ENCODE data around the gene COL25A1.

GRCh38 chr4:108940149-108940548 lies 362.3 kb downstream of the COL25A1 start:
- TF ChIP-seq, protein P1, sequence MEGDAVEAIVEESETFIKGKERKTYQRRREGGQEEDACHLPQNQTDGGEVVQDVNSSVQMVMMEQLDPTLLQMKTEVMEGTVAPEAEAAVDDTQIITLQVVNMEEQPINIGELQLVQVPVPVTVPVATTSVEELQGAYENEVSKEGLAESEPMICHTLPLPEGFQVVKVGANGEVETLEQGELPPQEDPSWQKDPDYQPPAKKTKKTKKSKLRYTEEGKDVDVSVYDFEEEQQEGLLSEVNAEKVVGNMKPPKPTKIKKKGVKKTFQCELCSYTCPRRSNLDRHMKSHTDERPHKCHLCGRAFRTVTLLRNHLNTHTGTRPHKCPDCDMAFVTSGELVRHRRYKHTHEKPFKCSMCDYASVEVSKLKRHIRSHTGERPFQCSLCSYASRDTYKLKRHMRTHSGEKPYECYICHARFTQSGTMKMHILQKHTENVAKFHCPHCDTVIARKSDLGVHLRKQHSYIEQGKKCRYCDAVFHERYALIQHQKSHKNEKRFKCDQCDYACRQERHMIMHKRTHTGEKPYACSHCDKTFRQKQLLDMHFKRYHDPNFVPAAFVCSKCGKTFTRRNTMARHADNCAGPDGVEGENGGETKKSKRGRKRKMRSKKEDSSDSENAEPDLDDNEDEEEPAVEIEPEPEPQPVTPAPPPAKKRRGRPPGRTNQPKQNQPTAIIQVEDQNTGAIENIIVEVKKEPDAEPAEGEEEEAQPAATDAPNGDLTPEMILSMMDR (IDR thresholded peaks at IDR 0.05; ENCODE audit: low read depth, low read length, missing input control), result no peak
- no peak for TF ChIP-seq RXRA (IDR thresholded peaks at IDR 0.05)
- no peak for TF ChIP-seq RAD21 (IDR thresholded peaks at IDR 0.05)
- TF ChIP-seq YY1 (IDR thresholded peaks at IDR 0.05), result no peak
- TF ChIP-seq, protein P2, sequence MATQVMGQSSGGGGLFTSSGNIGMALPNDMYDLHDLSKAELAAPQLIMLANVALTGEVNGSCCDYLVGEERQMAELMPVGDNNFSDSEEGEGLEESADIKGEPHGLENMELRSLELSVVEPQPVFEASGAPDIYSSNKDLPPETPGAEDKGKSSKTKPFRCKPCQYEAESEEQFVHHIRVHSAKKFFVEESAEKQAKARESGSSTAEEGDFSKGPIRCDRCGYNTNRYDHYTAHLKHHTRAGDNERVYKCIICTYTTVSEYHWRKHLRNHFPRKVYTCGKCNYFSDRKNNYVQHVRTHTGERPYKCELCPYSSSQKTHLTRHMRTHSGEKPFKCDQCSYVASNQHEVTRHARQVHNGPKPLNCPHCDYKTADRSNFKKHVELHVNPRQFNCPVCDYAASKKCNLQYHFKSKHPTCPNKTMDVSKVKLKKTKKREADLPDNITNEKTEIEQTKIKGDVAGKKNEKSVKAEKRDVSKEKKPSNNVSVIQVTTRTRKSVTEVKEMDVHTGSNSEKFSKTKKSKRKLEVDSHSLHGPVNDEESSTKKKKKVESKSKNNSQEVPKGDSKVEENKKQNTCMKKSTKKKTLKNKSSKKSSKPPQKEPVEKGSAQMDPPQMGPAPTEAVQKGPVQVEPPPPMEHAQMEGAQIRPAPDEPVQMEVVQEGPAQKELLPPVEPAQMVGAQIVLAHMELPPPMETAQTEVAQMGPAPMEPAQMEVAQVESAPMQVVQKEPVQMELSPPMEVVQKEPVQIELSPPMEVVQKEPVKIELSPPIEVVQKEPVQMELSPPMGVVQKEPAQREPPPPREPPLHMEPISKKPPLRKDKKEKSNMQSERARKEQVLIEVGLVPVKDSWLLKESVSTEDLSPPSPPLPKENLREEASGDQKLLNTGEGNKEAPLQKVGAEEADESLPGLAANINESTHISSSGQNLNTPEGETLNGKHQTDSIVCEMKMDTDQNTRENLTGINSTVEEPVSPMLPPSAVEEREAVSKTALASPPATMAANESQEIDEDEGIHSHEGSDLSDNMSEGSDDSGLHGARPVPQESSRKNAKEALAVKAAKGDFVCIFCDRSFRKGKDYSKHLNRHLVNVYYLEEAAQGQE (IDR thresholded peaks at IDR 0.05), result no peak
- TF ChIP-seq JUND (IDR thresholded peaks at IDR 0.05), result no peak
- no peak for TF ChIP-seq ATF3 (IDR thresholded peaks at IDR 0.05)
- no peak for TF ChIP-seq EGR1 (IDR thresholded peaks at IDR 0.05; ENCODE audit: low read depth in 2 of 2)
- no peak for TF ChIP-seq NR2F2 (IDR thresholded peaks at IDR 0.05)
- TF ChIP-seq, protein P3, sequence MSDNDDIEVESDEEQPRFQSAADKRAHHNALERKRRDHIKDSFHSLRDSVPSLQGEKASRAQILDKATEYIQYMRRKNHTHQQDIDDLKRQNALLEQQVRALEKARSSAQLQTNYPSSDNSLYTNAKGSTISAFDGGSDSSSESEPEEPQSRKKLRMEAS (IDR thresholded peaks at IDR 0.05), result no peak
- no peak for TF ChIP-seq FOXA1 (IDR thresholded peaks at IDR 0.05)
- no peak for TF ChIP-seq TAF1 (conservative IDR thresholded peaks at IDR 0.05)
- TF ChIP-seq GABPA (IDR thresholded peaks at IDR 0.05 in 1 of 2, conservative IDR thresholded peaks at IDR 0.05 in 1 of 2), result no peak
